ENCODE measurements around the gene MRAP. TPM values are rescaled to one million over a fixed set of nuclear protein-coding genes. Genes with fewer than 3 reads are reported as not detected.

The MRAP gene
- total and polyA plus RNA-seq, 2 donors (not counting 1 experiment from before 2014, with no cell fraction given) = not detected

GRCh38 chr21:32332463-32332951 is 33.9 kb downstream of the MRAP start:
- Histone ChIP-seq H3K27ac (ENCODE audit: low read length in 2 of 2) (no peak overlapping the region), H3K9ac (ENCODE audit: low read length) (no peak overlapping the region), H3K27me3 (replicated peaks in 1 of 4; ENCODE audit: control extremely low read depth in 1 of 4, control insufficient read depth in 3 of 4, insufficient read depth in 4 of 4, low read length in 3 of 4) (no peaks in the 10 kb centered on the region), H3K4me2 (replicated peaks; ENCODE audit: low read depth, low read length, poor library complexity, severe bottlenecking) (no peak overlapping the region), H3K9me3 (ENCODE audit: control extremely low read depth in 1 of 3, control insufficient read depth in 2 of 3, insufficient read depth in 1 of 3, low read length in 2 of 3) (peaks cover 0 to 4% (median 4%) of the 10 kb centered on the region in 3 donors), H3K4me1 (ENCODE audit: control insufficient read depth in 2 of 2, insufficient read depth in 2 of 2, low read length in 2 of 2) (no peaks in the 10 kb centered on the region), H3K79me2 (ENCODE audit: control insufficient read depth, insufficient read depth, low read length) (no peaks in the 10 kb centered on the region), H3K4me3 (ENCODE audit: control extremely low read depth in 1 of 5, extremely low read depth in 1 of 5, insufficient read depth in 1 of 5, low read depth in 2 of 5, low read length in 4 of 5) (no peak overlapping the region), H3K36me3 (replicated peaks in 1 of 2; ENCODE audit: control extremely low read depth in 1 of 2, control insufficient read depth in 1 of 2, extremely low read depth in 1 of 2, insufficient read depth in 2 of 2, low read length in 1 of 2) (peaks cover 21 to 62% of the 10 kb centered on the region in 2 experiments), H4K20me1 (ENCODE audit: control insufficient read depth, insufficient read depth, low read length, poor library complexity, severe bottlenecking) (no peaks in the 10 kb centered on the region), H2AFZ (ENCODE audit: insufficient read depth, low read depth, low read length, poor library complexity, severe bottlenecking) (no peak overlapping the region)
- ATAC-seq (ENCODE audit: low read depth) (no peak), DNase-seq (no peak)
- POLR2A ChIA-PET = no interaction called here
- WGBS (ENCODE audit: insufficient coverage) = 80% methylated on average over 1 of the region's 1 CpG
- TF ChIP-seq EZH2 (IDR thresholded peaks at IDR 0.05; ENCODE audit: borderline replicate concordance, insufficient read depth, low read depth, low read length, poor library complexity, severe bottlenecking) = no peak
- TF ChIP-seq, protein P1, sequence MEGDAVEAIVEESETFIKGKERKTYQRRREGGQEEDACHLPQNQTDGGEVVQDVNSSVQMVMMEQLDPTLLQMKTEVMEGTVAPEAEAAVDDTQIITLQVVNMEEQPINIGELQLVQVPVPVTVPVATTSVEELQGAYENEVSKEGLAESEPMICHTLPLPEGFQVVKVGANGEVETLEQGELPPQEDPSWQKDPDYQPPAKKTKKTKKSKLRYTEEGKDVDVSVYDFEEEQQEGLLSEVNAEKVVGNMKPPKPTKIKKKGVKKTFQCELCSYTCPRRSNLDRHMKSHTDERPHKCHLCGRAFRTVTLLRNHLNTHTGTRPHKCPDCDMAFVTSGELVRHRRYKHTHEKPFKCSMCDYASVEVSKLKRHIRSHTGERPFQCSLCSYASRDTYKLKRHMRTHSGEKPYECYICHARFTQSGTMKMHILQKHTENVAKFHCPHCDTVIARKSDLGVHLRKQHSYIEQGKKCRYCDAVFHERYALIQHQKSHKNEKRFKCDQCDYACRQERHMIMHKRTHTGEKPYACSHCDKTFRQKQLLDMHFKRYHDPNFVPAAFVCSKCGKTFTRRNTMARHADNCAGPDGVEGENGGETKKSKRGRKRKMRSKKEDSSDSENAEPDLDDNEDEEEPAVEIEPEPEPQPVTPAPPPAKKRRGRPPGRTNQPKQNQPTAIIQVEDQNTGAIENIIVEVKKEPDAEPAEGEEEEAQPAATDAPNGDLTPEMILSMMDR (IDR thresholded peaks at IDR 0.05) = no peak
- CTCF ChIA-PET = interaction anchor here (0.9 kb wide), 1 partner anchor 9 kb away, joined by 3 read pairs; no protein-coding TSS in a partner anchor
- H3K4me3 Mint-ChIP-seq = no peak overlapping the region
- H3K27me3 Mint-ChIP-seq = no peaks in the 10 kb centered on the region
- H3K9me3 Mint-ChIP-seq (ENCODE audit: insufficient read depth) = no peaks in the 10 kb centered on the region
- H3K4me1 Mint-ChIP-seq = peaks cover 4% of the 10 kb centered on the region
- H3K27ac Mint-ChIP-seq = no peak overlapping the region
- intact Hi-C loops (cut with micrococcal nuclease) = no loop called here

- Histone ChIP-seq H3K79me2 (ENCODE audit: control insufficient read depth, insufficient read depth, low read length) (no peaks in the 10 kb centered on the region), H3K27ac (ENCODE audit: low read length in 2 of 2) (no peak overlapping the region), H3K9ac (ENCODE audit: low read length) (no peak overlapping the region), H3K4me2 (replicated peaks; ENCODE audit: low read depth, low read length, poor library complexity, severe bottlenecking) (no peak overlapping the region), H3K9me3 (ENCODE audit: control extremely low read depth in 1 of 3, control insufficient read depth in 2 of 3, insufficient read depth in 1 of 3, low read length in 2 of 3) (peaks cover 0 to 4% (median 4%) of the 10 kb centered on the region in 3 donors), H4K20me1 (ENCODE audit: control insufficient read depth, insufficient read depth, low read length, poor library complexity, severe bottlenecking) (no peaks in the 10 kb centered on the region), H3K36me3 (replicated peaks in 1 of 2; ENCODE audit: control extremely low read depth in 1 of 2, control insufficient read depth in 1 of 2, extremely low read depth in 1 of 2, insufficient read depth in 2 of 2, low read length in 1 of 2) (peaks cover 18 to 73% of the 10 kb centered on the region in 2 experiments), H2AFZ (ENCODE audit: insufficient read depth, low read depth, low read length, poor library complexity, severe bottlenecking) (no peak overlapping the region), H3K4me3 (ENCODE audit: control extremely low read depth in 1 of 5, extremely low read depth in 1 of 5, insufficient read depth in 1 of 5, low read depth in 2 of 5, low read length in 4 of 5) (no peak overlapping the region), H3K4me1 (ENCODE audit: control insufficient read depth in 2 of 2, insufficient read depth in 2 of 2, low read length in 2 of 2) (no peaks in the 10 kb centered on the region), H3K27me3 (replicated peaks in 1 of 4; ENCODE audit: control extremely low read depth in 1 of 4, control insufficient read depth in 3 of 4, insufficient read depth in 4 of 4, low read length in 3 of 4) (no peaks in the 10 kb centered on the region)
- ATAC-seq (ENCODE audit: low read depth) (no peak), DNase-seq (no peak)
- intact Hi-C loops (cut with micrococcal nuclease) = no loop called here
- POLR2A ChIA-PET = no interaction called here
- Mint-ChIP-seq H3K9me3 (ENCODE audit: insufficient read depth) (no peaks in the 10 kb centered on the region), H3K4me3 (no peak overlapping the region), H3K27me3 (no peaks in the 10 kb centered on the region), H3K27ac (no peak overlapping the region), H3K4me1 (peaks cover 4% of the 10 kb centered on the region)
- over 99% methylated on average over 10 of the region's 19 CpGs for WGBS (ENCODE audit: insufficient coverage)
- TF ChIP-seq, protein P1 (IDR thresholded peaks at IDR 0.05) = no peak
- TF ChIP-seq EZH2 (IDR thresholded peaks at IDR 0.05; ENCODE audit: borderline replicate concordance, insufficient read depth, low read depth, low read length, poor library complexity, severe bottlenecking) = no peak
- CTCF ChIA-PET = interaction anchor here (0.9 kb wide), 1 partner anchor 267 kb away, joined by 3 read pairs; no protein-coding TSS in a partner anchor
Measured at GRCh38 chr21:32333953-32334673, 35.5 kb downstream of the MRAP start.

All from B cell (primary cell).